Neural crest cell (in vitro differentiated cells): Measurements from ENCODE around the gene PTPN7. TPM values are rescaled to one million over a fixed set of nuclear protein-coding genes. Genes with fewer than 3 reads are reported as not detected.
"Not testable (repeated sequence)": the region's sequence is repeated elsewhere in the genome, so short reads cannot be mapped to it uniquely, and the experiment has no call there.

Experiments
- DNase-seq: peaks from one replicate; pipeline ENCODE4 v3.0.0; 2021; ENCODE audit warnings: low read depth, mixed read lengths, low spot score
- H3K27ac Mint-ChIP-seq: one replicate; pipeline ENCODE4 v1.8.0; 2021; ENCODE audit warnings: mild to moderate bottlenecking, mixed read lengths; ENCODE audit not compliant: unreplicated experiment
- H3K27me3 Mint-ChIP-seq: 2 replicates; pipeline ENCODE4 v1.8.0; 2021; ENCODE audit warnings: low read depth, mild to moderate bottlenecking, mixed read lengths
- H3K36me3 Mint-ChIP-seq: 2 replicates; pipeline ENCODE4 v1.8.0; 2021; ENCODE audit warnings: low read depth, mild to moderate bottlenecking, mixed read lengths
- H3K4me1 Mint-ChIP-seq: 2 replicates; pipeline ENCODE4 v1.8.0; 2021; ENCODE audit warnings: mixed read lengths
- H3K4me3 Mint-ChIP-seq: one replicate; pipeline ENCODE4 v1.8.0; 2021; ENCODE audit warnings: mild to moderate bottlenecking, mixed read lengths
- H3K9me3 Mint-ChIP-seq: 2 replicates; pipeline ENCODE4 v1.8.0; 2021; ENCODE audit warnings: mixed read lengths
- total RNA-seq: library from RNA; stranded (reverse); gene quantifications from 2 replicates; pipeline ENCODE4 v1.2.1, GENCODE V29; 2021
- TF ChIP-seq, protein P1 (sequence below): fragments of 200-600 bp; sonication (generic); conservative IDR thresholded peaks from 2 replicates; pipeline ENCODE4 v1.5.0; 2021; ENCODE audit warnings: antibody characterized with exemption, mild to moderate bottlenecking

Gene PTPN7
- total RNA-seq, 1 donor from 2014 or later, result not detected

- Mint-ChIP-seq H3K27me3 (no peaks in the 10 kb centered on the region), H3K4me3 (no peak overlapping the region), H3K27ac (no peak overlapping the region), H3K36me3 (no peaks in the 10 kb centered on the region), H3K4me1 (peaks cover 12% of the 10 kb centered on the region), H3K9me3 (no peaks in the 10 kb centered on the region)
- TF ChIP-seq, protein P1, sequence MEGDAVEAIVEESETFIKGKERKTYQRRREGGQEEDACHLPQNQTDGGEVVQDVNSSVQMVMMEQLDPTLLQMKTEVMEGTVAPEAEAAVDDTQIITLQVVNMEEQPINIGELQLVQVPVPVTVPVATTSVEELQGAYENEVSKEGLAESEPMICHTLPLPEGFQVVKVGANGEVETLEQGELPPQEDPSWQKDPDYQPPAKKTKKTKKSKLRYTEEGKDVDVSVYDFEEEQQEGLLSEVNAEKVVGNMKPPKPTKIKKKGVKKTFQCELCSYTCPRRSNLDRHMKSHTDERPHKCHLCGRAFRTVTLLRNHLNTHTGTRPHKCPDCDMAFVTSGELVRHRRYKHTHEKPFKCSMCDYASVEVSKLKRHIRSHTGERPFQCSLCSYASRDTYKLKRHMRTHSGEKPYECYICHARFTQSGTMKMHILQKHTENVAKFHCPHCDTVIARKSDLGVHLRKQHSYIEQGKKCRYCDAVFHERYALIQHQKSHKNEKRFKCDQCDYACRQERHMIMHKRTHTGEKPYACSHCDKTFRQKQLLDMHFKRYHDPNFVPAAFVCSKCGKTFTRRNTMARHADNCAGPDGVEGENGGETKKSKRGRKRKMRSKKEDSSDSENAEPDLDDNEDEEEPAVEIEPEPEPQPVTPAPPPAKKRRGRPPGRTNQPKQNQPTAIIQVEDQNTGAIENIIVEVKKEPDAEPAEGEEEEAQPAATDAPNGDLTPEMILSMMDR, result no peak
- no peak for DNase-seq
Observed at GRCh38 chr1:202113690-202114300, 46.6 kb downstream of the PTPN7 start.

GRCh38 chr1:202112859-202113689 is 47.3 kb downstream of the PTPN7 start:
- TF ChIP-seq, protein P1, result no peak
- DNase-seq, result no peak
- Mint-ChIP-seq H3K27ac (no peak overlapping the region), H3K4me3 (no peak overlapping the region), H3K36me3 (no peaks in the 10 kb centered on the region), H3K4me1 (peaks cover 13% of the 10 kb centered on the region), H3K27me3 (no peaks in the 10 kb centered on the region), H3K9me3 (no peaks in the 10 kb centered on the region)

DNA sequence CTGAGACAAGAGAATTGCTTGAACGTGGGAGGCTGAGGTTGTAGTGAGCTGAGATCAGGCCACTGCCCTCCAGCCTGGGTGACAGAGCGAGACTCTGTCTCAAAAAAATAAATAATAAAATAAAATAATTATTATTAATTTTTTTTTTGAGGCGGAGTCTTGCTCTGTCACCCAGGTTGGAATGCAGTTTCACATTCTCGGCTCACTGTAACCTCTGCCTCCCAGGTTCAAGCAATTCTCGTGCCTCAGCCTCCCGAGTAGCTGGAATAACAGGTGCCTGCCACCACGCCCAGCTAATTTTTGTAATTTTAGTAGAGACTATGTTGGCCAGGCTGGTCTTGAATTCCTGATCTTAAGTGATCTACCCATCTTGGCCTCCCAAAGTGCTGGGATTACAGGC is 48.8 kb downstream of the PTPN7 start:
- not testable (repeated sequence) for H3K27ac Mint-ChIP-seq, H3K36me3 Mint-ChIP-seq, H3K27me3 Mint-ChIP-seq, H3K4me3 Mint-ChIP-seq, DNase-seq, H3K9me3 Mint-ChIP-seq
- peaks cover 19% of the 10 kb centered on the region for H3K4me1 Mint-ChIP-seq

GRCh38 chr1:202110977-202111376 is 49.4 kb downstream of the PTPN7 start:
- Mint-ChIP-seq H3K27ac (no peak overlapping the region), H3K27me3 (no peaks in the 10 kb centered on the region), H3K4me3 (no peak overlapping the region), H3K4me1 (peaks cover 20% of the 10 kb centered on the region), H3K9me3 (no peaks in the 10 kb centered on the region), H3K36me3 (no peaks in the 10 kb centered on the region)
- TF ChIP-seq, protein P1, result no peak
- DNase-seq, result no peak

DNA sequence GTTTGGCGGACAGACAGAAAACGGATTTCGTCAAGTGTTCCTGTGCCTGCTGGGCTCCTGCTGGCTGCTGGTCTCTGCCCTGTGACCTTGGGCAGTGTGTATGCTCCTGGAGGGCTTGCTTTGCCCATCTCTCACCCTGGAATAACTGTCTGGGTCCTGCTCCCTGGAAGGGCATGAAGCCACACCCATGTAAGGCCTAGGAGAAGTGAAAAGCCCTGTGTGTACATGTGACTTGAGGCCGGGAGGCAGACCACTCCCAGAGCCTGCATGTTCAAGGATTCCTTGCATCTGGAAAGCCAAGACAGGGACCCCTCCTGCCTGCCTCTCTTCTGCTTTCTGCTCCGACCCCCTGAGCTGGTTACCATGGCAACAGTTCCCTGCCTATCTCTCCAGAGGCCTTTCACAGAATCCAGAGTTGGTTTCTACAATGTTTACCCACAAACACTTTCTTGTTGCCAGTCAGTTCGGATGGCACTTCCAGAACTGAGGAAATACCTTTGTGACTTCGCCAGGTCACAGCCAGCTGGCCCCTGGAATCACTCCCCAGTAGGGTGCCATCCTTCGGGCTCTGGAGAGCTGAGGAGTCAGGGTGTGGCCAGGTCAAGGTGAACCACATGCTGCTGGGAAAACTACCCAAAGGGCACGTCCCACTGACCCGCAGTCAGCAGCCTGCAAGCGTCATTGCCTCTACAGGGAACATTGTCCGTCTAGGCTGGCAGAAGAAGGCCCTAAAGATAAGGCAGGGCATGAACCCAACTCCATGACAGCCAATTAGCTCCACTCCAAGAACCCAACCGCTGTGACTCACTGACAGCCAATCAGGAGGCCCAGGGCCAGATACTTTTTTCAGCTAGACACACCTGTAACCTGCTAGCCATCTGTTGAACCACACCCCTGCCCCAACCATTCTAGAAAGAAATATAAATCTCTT is 52.3 kb downstream of the PTPN7 start:
- Mint-ChIP-seq H3K9me3 (no peaks in the 10 kb centered on the region), H3K27ac (no peak overlapping the region), H3K4me3 (no peak overlapping the region)

More for the DNA sequence above, 52.3 kb downstream of the PTPN7 start:
- TF ChIP-seq, protein P1, result no peak
- DNase-seq, result no peak
- Mint-ChIP-seq H3K36me3 (no peaks in the 10 kb centered on the region), H3K27me3 (no peaks in the 10 kb centered on the region), H3K4me1 (peaks cover 20% of the 10 kb centered on the region)
